ENCODE measurements around the gene ABCB11. TPM values are rescaled to one million over a fixed set of nuclear protein-coding genes. Genes with fewer than 3 reads are reported as not detected.

Gene ABCB11
- total and polyA plus RNA-seq, 9 of the 15 experiments (the other 6 are each of a cell fraction or from before 2014, with no cell fraction given): 0.04 to 0.51 (median 0.10) TPM; not detected in 1

DNA sequence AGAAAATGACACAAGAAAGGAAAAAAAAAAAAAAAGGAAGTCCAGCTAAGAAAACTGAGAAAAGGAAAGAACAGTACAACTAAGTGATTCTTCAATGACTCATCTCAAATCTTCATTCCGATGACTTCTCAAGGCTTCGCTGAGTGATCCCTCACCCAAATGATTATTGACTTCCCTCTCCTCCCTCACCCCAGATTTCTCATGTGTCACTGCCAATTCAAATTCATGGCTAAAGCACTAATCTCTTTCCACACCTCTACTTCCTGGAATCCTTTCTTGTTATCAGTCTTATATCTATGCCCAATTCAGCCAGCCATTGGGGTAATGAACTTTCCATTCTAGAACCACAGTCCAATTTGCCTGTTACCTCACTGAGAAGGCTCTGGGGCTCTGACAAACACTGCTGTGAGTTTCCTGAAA is 7.2 kb upstream of the ABCB11 start (continued):
- no peak for TF ChIP-seq EZH2 (IDR thresholded peaks at IDR 0.05; ENCODE audit: borderline replicate concordance, low read depth, low read length)
- no peak for TF ChIP-seq DACH1 (IDR thresholded peaks at IDR 0.05; ENCODE audit: partially characterized antibody)
- TF ChIP-seq DPF2 (IDR thresholded peaks at IDR 0.05): peak; percentile 80
- no peak for TF ChIP-seq ZNF668 (CRISPR knock-in tag; IDR thresholded peaks at IDR 0.05)
- no peak for TF ChIP-seq FOXJ3 (CRISPR knock-in tag; IDR thresholded peaks at IDR 0.05)
- no peak for TF ChIP-seq ETV5 (CRISPR knock-in tag; IDR thresholded peaks at IDR 0.05; ENCODE audit: low read depth)
- no peak for TF ChIP-seq U2AF2 (optimal IDR thresholded peaks at IDR 0.05; ENCODE audit: low read depth, low read length)
- TF ChIP-seq, protein P1, sequence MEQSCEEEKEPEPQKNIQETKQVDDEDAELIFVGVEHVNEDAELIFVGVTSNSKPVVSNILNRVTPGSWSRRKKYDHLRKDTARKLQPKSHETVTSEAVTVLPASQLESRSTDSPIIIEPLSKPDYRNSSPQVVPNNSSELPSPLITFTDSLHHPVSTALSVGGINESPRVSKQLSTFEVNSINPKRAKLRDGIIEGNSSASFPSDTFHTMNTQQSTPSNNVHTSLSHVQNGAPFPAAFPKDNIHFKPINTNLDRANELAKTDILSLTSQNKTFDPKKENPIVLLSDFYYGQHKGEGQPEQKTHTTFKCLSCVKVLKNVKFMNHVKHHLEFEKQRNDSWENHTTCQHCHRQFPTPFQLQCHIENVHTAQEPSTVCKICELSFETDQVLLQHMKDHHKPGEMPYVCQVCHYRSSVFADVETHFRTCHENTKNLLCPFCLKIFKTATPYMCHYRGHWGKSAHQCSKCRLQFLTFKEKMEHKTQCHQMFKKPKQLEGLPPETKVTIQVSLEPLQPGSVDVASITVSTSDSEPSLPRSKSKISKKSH (CRISPR knock-in tag; IDR thresholded peaks at IDR 0.05): no peak
- TF ChIP-seq ZNF121 (CRISPR knock-in tag; conservative IDR thresholded peaks at IDR 0.05): no peak
- TF ChIP-seq NFE2L1 (tag; IDR thresholded peaks at IDR 0.05; ENCODE audit: borderline replicate concordance, low read depth): no peak
- TF ChIP-seq ZBTB1 (CRISPR knock-in tag; IDR thresholded peaks at IDR 0.05; ENCODE audit: borderline replicate concordance, low read depth): no peak
- TF ChIP-seq RAD51 (IDR thresholded peaks at IDR 0.05; ENCODE audit: borderline replicate concordance, low read depth): no peak
- no peak for TF ChIP-seq NONO (IDR thresholded peaks at IDR 0.05; ENCODE audit: low read depth in 2 of 2, low read length in 1 of 2)
- no peak for TF ChIP-seq MTA3 (IDR thresholded peaks at IDR 0.05; ENCODE audit: borderline replicate concordance)
- TF ChIP-seq CBX8 (IDR thresholded peaks at IDR 0.05; ENCODE audit: borderline replicate concordance, extremely low read depth, low read depth, low read length, poor library complexity, severe bottlenecking): no peak
- TF ChIP-seq, protein P2, sequence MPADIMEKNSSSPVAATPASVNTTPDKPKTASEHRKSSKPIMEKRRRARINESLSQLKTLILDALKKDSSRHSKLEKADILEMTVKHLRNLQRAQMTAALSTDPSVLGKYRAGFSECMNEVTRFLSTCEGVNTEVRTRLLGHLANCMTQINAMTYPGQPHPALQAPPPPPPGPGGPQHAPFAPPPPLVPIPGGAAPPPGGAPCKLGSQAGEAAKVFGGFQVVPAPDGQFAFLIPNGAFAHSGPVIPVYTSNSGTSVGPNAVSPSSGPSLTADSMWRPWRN (IDR thresholded peaks at IDR 0.05; ENCODE audit: low read depth): 0 out of 2 replicates have a peak, but pooled peaks have one; percentile 32
- no peak for TF ChIP-seq LARP7 (IDR thresholded peaks at IDR 0.05)
- TF ChIP-seq ZNF232 (CRISPR knock-in tag; IDR thresholded peaks at IDR 0.05): no peak
- 0 out of 2 replicates have a peak, but pooled peaks have one; percentile 18 for TF ChIP-seq EP400 (IDR thresholded peaks at IDR 0.05)
- TF ChIP-seq ZNF175 (CRISPR knock-in tag; IDR thresholded peaks at IDR 0.05; ENCODE audit: low read depth): no peak
- peak; percentile 32 for TF ChIP-seq CCNT2 (IDR thresholded peaks at IDR 0.05; ENCODE audit: borderline replicate concordance, extremely low read depth, insufficient read length, low read depth, low read length)
- TF ChIP-seq RBM17 (IDR thresholded peaks at IDR 0.05; ENCODE audit: borderline replicate concordance, low read depth, low read length): no peak
- peak; percentile 50 for TF ChIP-seq ZNF384 (IDR thresholded peaks at IDR 0.05; ENCODE audit: low read depth, low read length)
- TF ChIP-seq NCOR1 (IDR thresholded peaks at IDR 0.05): no peak
- no peak for TF ChIP-seq RBM34 (IDR thresholded peaks at IDR 0.05; ENCODE audit: borderline replicate concordance, insufficient read depth, low read length)
- TF ChIP-seq, protein P3, sequence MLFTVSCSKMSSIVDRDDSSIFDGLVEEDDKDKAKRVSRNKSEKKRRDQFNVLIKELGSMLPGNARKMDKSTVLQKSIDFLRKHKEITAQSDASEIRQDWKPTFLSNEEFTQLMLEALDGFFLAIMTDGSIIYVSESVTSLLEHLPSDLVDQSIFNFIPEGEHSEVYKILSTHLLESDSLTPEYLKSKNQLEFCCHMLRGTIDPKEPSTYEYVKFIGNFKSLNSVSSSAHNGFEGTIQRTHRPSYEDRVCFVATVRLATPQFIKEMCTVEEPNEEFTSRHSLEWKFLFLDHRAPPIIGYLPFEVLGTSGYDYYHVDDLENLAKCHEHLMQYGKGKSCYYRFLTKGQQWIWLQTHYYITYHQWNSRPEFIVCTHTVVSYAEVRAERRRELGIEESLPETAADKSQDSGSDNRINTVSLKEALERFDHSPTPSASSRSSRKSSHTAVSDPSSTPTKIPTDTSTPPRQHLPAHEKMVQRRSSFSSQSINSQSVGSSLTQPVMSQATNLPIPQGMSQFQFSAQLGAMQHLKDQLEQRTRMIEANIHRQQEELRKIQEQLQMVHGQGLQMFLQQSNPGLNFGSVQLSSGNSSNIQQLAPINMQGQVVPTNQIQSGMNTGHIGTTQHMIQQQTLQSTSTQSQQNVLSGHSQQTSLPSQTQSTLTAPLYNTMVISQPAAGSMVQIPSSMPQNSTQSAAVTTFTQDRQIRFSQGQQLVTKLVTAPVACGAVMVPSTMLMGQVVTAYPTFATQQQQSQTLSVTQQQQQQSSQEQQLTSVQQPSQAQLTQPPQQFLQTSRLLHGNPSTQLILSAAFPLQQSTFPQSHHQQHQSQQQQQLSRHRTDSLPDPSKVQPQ (CRISPR knock-in tag; IDR thresholded peaks at IDR 0.05; ENCODE audit: borderline replicate concordance): no peak
